PC-9 (cell line): ENCODE data around the gene MDC1. TPM values are rescaled to one million over a fixed set of nuclear protein-coding genes. Genes with fewer than 3 reads are reported as not detected.
A peak's percentile ranks its signal among the peaks of the same experiment; 100 is the strongest.
"Not testable (repeated sequence)": the region's sequence is repeated elsewhere in the genome, so short reads cannot be mapped to it uniquely, and the experiment has no call there.

Source experiments
- BruUV-seq: library from RNA; stranded (reverse); fragments of 400-500 nt; replicated peaks from 2 replicates; lab custom pipeline; 2021; lab: Mats Ljungman, UMichigan
- CTCF ChIA-PET: fragments of 300-600 bp; sonication (Branson Sonifier 250); formaldehyde crosslinking; loops from one replicate; lab custom pipeline; 2022; ENCODE audit warnings: antibody characterized with exemption; lab: Charles Lee
- POLR2A ChIA-PET: fragments of 300-600 bp; sonication (Branson Sonifier 250); formaldehyde crosslinking; loops from one replicate; lab custom pipeline; 2022; ENCODE audit warnings: antibody characterized with exemption; ENCODE audit not compliant: unreplicated experiment; lab: Charles Lee
- DNase-seq, 2 experiments: peaks; one replicate each; pipeline versions ENCODE4 v3.0.0 to v3.0.0-alpha.2; 2015 to 2022; ENCODE audit warnings: mixed read lengths in 1 of 2
- H2AFZ ChIP-seq: fragments of 200-600 bp; sonication (generic); 2 replicates; pipeline ENCODE4 v1.8.1; 2017; ENCODE audit warnings: antibody characterized with exemption
- H3F3A ChIP-seq: fragments of 200-600 bp; sonication (generic); 2 replicates; pipeline ENCODE4 v1.8.1; 2017; ENCODE audit warnings: antibody characterized with exemption, mild to moderate bottlenecking, low read depth; ENCODE audit not compliant: insufficient read depth
- H3K27ac ChIP-seq: fragments of 200-600 bp; sonication (generic); 2 replicates; pipeline ENCODE4 v1.6.1; 2016; ENCODE audit warnings: mixed run types
- H3K27me3 ChIP-seq: fragments of 200-600 bp; sonication (generic); 2 replicates; pipeline ENCODE4 v1.6.1; 2016; ENCODE audit warnings: low read depth, mixed run types; ENCODE audit not compliant: insufficient read depth
- H3K36me3 ChIP-seq: fragments of 200-600 bp; sonication (generic); 2 replicates; pipeline ENCODE4 v1.6.1; 2016; ENCODE audit warnings: low read depth, mixed run types
- H3K4me1 ChIP-seq: fragments of 200-600 bp; sonication (generic); replicated peaks from 2 replicates; pipeline ENCODE4 v1.6.1; 2016; ENCODE audit warnings: mixed run types; ENCODE audit not compliant: insufficient read depth
- H3K4me2 ChIP-seq: fragments of 200-600 bp; sonication (generic); 2 replicates; pipeline ENCODE4 v1.6.1; 2017; ENCODE audit warnings: mixed run types
- H3K4me3 ChIP-seq: fragments of 200-600 bp; sonication (generic); 2 replicates; pipeline ENCODE4 v1.6.1; 2016; ENCODE audit warnings: mixed run types
- H3K79me2 ChIP-seq: fragments of 200-600 bp; sonication (generic); 2 replicates; pipeline ENCODE4 v1.6.1; 2017; ENCODE audit warnings: low read depth, mixed run types
- H3K9me2 ChIP-seq: fragments of 200-600 bp; sonication (generic); 2 replicates; pipeline ENCODE4 v1.8.1; 2017; ENCODE audit warnings: mild to moderate bottlenecking; ENCODE audit not compliant: insufficient read depth
- H3K9me3 ChIP-seq: fragments of 200-600 bp; sonication (generic); 2 replicates; pipeline ENCODE4 v1.8.1; 2016; ENCODE audit warnings: low read depth; ENCODE audit not compliant: insufficient read depth
- H4K20me1 ChIP-seq: fragments of 200-600 bp; sonication (generic); 2 replicates; pipeline ENCODE4 v1.8.1; 2017; ENCODE audit not compliant: insufficient read depth
- CTCF ChIP-seq: fragments of 200-600 bp; sonication (generic); conservative IDR thresholded peaks from 2 replicates; pipeline ENCODE4 v1.6.1; 2017; ENCODE audit warnings: mixed run types, antibody characterized with exemption, mild to moderate bottlenecking, moderate library complexity
- EZH2 ChIP-seq: fragments of 200-600 bp; sonication (generic); IDR thresholded peaks from 2 replicates; pipeline ENCODE4 v1.8.0; 2017; ENCODE audit warnings: antibody characterized with exemption, low read depth
- intact Hi-C: fragments of 100-400 bp; cut with micrococcal nuclease; formaldehyde crosslinking; loops from one replicate; pipeline ENCODE4 v1.10.0; 2022; ENCODE audit not compliant: unreplicated experiment
- total RNA-seq: library from RNA; stranded (reverse); gene quantifications from 2 replicates; pipeline ENCODE4 v1.2.3, GENCODE V29; 2021

MDC1 gene
- total RNA-seq, 1 experiment from 2014 or later: 81.6 TPM

GRCh38 chr6:30720738-30721197 lies 3.7 kb upstream of the MDC1 start:
- POLR2A ChIA-PET: interaction anchor here (0.6 to 0.8 kb wide), 3 partner anchors 33 to 124 kb away, joined by 6 to 18 read pairs (median 8); no protein-coding TSS in a partner anchor
- Histone ChIP-seq H3K27me3 (no peaks in the 10 kb centered on the region), H2AFZ (0 out of 2 replicates have a peak overlapping the region, but pooled peaks have one; percentile 61), H3K4me2 (peak overlapping the region; percentile 84), H3K4me1 (peaks cover 39% of the 10 kb centered on the region), H3K9me3 (no peaks in the 10 kb centered on the region), H3K9me2 (no peaks in the 10 kb centered on the region), H3K79me2 (peaks cover 62% of the 10 kb centered on the region), H3K36me3 (peaks cover 22% of the 10 kb centered on the region), H3F3A (peaks cover 51% of the 10 kb centered on the region), H3K27ac (peak overlapping the region; percentile 60), H3K4me3 (peak overlapping the region; percentile 85), H4K20me1 (peaks cover 43% of the 10 kb centered on the region)
- DNase-seq: peak in 1 of 2 experiments; percentile 53
- CTCF ChIA-PET: interaction anchor here (0.6 to 0.9 kb wide), 2 partner anchors 49 to 367 kb away, joined by 3 to 4 read pairs; no protein-coding TSS in a partner anchor
- intact Hi-C loops: loop anchor here (1.0 to 5.0 kb wide), 4 partner anchors 22 to 373 kb away; partner anchors contain the start of genes FLOT1, GNL1 and RPP21
- BruUV-seq: TSS peak; percentile 27
- TF ChIP-seq CTCF (no peak), EZH2 (no peak)

GRCh38 chr6:30719791-30720737 lies 3.0 kb upstream of the MDC1 start, which contains the start of gene TUBB:
TUBB (plus strand) TSS chr6:30720352; CDS start chr6:30720507, 155 bp downstream.
- Histone ChIP-seq H3K9me2 (no peaks in the 10 kb centered on the region), H3K4me3 (peak within 1 kb of the TSS; percentile 85), H3K27ac (peak within 1 kb of the TSS; percentile 60), H3K36me3 (peaks cover 22% of the 10 kb centered on the region), H2AFZ (peak within 1 kb of the TSS; percentile 61; the same call in 1 of the 2 replicates), H3K4me2 (peak within 1 kb of the TSS; percentile 84), H3K27me3 (no peaks in the 10 kb centered on the region), H3K4me1 (peaks cover 40% of the 10 kb centered on the region), H3K9me3 (no peaks in the 10 kb centered on the region), H3K79me2 (peaks cover 62% of the 10 kb centered on the region), H3F3A (peaks cover 44% of the 10 kb centered on the region), H4K20me1 (peaks cover 36% of the 10 kb centered on the region)
- CTCF ChIA-PET: interaction anchor here (0.6 kb wide), 1 partner anchor 96 kb away, joined by 3 read pairs; no protein-coding TSS in a partner anchor
- DNase-seq: peak; percentile 94 to 97
- no TSS peak for BruUV-seq
- intact Hi-C loops: loop anchor here (1.0 to 5.0 kb wide), 4 partner anchors 23 to 373 kb away; partner anchors contain the start of genes FLOT1, GNL1 and RPP21
- POLR2A ChIA-PET: interaction anchor here (0.6 kb wide), 1 partner anchor 37 kb away, joined by 18 read pairs; no protein-coding TSS in a partner anchor
- TF ChIP-seq EZH2 (no peak), CTCF (peak; percentile 17; the same call in 1 of the 2 replicates)

- Histone ChIP-seq H3K9me3 (no peaks in the 10 kb centered on the region), H3K36me3 (peaks cover 22% of the 10 kb centered on the region), H2AFZ (peak overlapping the region; percentile 56; the same call in 1 of the 2 replicates), H3K27ac (no peak overlapping the region), H3K27me3 (no peaks in the 10 kb centered on the region), H3K9me2 (no peaks in the 10 kb centered on the region), H3K4me3 (peak overlapping the region; percentile 85), H3K79me2 (peaks cover 57% of the 10 kb centered on the region), H4K20me1 (peaks cover 29% of the 10 kb centered on the region), H3K4me1 (peaks cover 40% of the 10 kb centered on the region), H3F3A (peaks cover 37% of the 10 kb centered on the region), H3K4me2 (peak overlapping the region; percentile 84)
- intact Hi-C loops: no loop called here
- ChIA-PET CTCF (interaction anchor here (0.6 kb wide), 1 partner anchor 96 kb away, joined by 3 read pairs; no protein-coding TSS in a partner anchor), POLR2A (interaction anchor here (0.6 kb wide), 1 partner anchor 218 kb away, joined by 3 read pairs; no protein-coding TSS in a partner anchor)
- DNase-seq: no peak
- no TSS peak for BruUV-seq
- TF ChIP-seq CTCF (no peak), EZH2 (no peak)
Measured at GRCh38 chr6:30719356-30719755, 2.3 kb upstream of the MDC1 start.

- Histone ChIP-seq H3K4me2 (peak overlapping the region; percentile 76), H3K4me1 (peaks cover 39% of the 10 kb centered on the region), H3K79me2 (peaks cover 45% of the 10 kb centered on the region), H4K20me1 (peaks cover 16% of the 10 kb centered on the region), H2AFZ (peak overlapping the region; percentile 72; the same call in 1 of the 2 replicates), H3K4me3 (peak overlapping the region; percentile 56), H3K27ac (peak overlapping the region; percentile 82), H3F3A (peaks cover 24% of the 10 kb centered on the region; the same call in 1 of the 2 replicates)
- not testable (repeated sequence) for H3K9me3 ChIP-seq, H3K36me3 ChIP-seq, DNase-seq, H3K27me3 ChIP-seq, H3K9me2 ChIP-seq
- BruUV-seq: TSS peak; percentile 0
- intact Hi-C loops: loop anchor here (1.0 kb wide), 3 partner anchors 31 to 101 kb away; partner anchors contain the start of genes MRPS18B and PPP1R10
- POLR2A ChIA-PET: interaction anchor here (0.6 to 0.7 kb wide), 2 partner anchors 34 to 421 kb away, joined by 3 to 6 read pairs; partner anchors contain the start of gene PSORS1C2
- CTCF ChIA-PET: interaction anchor here (0.6 kb wide), 1 partner anchor 46 kb away, joined by 6 read pairs; no protein-coding TSS in a partner anchor
Measured at GRCh38 chr6:30717845-30718720, 1.0 kb upstream of the MDC1 start.
